ENCODE data around the gene PAGR1. TPM values are rescaled to one million over a fixed set of nuclear protein-coding genes. Genes with fewer than 3 reads are reported as not detected.

The PAGR1 gene
- total and polyA plus RNA-seq, 10 of the 15 experiments (the other 5 are each of a cell fraction or from before 2014, with no cell fraction given): 1.1 to 57.7 (median 23.4) TPM

DNA sequence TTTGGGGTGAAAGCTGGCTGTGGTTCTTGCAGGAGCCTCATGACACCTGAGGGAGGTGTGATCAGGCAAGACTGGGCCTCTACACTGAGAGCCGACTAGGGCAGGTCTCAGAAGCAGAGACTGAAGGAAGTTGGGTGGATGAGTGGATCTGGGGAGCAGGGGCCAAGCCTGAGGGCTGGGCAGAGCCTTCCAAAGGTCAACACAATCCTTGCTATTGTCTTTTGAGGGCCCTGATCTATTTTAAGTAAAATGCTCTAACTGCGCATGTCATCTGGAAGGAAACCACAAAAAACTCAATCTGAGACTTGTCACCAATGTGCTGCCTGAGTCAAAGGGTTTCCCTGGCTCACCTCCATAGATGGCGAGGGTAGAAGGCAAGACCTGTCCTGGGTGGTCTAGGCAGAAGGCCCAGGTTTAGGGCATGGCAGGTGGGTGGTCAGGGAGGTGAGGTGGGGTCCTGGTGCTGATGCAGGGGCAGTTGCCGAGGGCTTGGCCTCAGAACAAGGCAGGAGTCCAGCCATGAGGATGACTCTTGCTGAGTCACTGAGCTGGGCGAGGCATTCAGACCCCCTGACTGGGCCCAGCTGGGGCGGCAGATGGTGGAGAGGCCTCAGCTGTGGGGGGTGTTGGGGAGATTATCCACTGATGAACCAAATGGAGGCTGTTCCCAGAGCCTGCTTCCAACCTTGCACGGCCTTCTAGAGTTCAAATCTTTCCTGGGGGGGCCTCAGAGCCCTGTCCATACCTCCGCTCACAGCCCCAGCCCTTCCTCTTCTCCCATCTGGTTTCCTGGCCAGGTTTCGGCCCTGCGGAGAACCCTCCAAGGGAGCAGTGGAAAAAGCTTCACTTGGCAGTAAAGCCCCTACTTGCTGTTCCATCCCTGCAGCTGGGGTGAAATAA, 9.4 kb downstream of the PAGR1 start:
- Histone ChIP-seq H2AFZ (ENCODE audit: control insufficient read depth, low read depth, low read length) (no peak overlapping the region; the same call in 1 of the 2 replicates), H3K27ac (ENCODE audit: control insufficient read depth, insufficient read depth) (peak overlapping the region; percentile 16), H3K79me2 (ENCODE audit: control insufficient read depth, insufficient read depth, low read length) (peaks cover 46% of the 10 kb centered on the region), H4K20me1 (ENCODE audit: control insufficient read depth, insufficient read depth) (0 out of 2 replicates have a peak, but pooled peaks cover 3% of the 10 kb centered on the region), H3K9ac (ENCODE audit: control insufficient read depth, insufficient read depth, low read length) (peak overlapping the region; percentile 46; the same call in 1 of the 2 replicates), H3K27me3 (replicated peaks in 1 of 2; ENCODE audit: control insufficient read depth in 2 of 2, insufficient read depth in 2 of 2, low read length in 1 of 2) (no peaks in the 10 kb centered on the region), H3K4me3 (no peak overlapping the region), H3K36me3 (ENCODE audit: control insufficient read depth in 2 of 2, insufficient read depth in 2 of 2, low read length in 1 of 2) (no peaks in the 10 kb centered on the region; a peak in 1 of 4 replicates), H3K9me3 (replicated peaks; ENCODE audit: control insufficient read depth, insufficient read depth, low read length) (no peaks in the 10 kb centered on the region), H3K4me1 (ENCODE audit: control insufficient read depth, insufficient read depth, low read length) (peaks cover 11% of the 10 kb centered on the region), H3K4me2 (ENCODE audit: control insufficient read depth, insufficient read depth) (peak overlapping the region; percentile 70)
- DNase-seq (ENCODE audit: low read depth, low spot score): no peak
- FAIRE-seq: peak; percentile 78
- in situ Hi-C loops (cut with MboI): no loop called here
- SMC1A ChIA-PET (ENCODE audit: uncharacterized antibody, unreplicated experiment): interaction anchor here (1.3 to 1.6 kb wide), 2 partner anchors 9 to 23 kb away, joined by 3 to 12 read pairs; partner anchors contain the start of gene PAGR1
- BruUV-seq (replicated peaks): no TSS peak
- CTCF ChIA-PET: interaction anchor here (0.9 to 6.4 kb wide), 2 partner anchors 17 to 22 kb away, joined by 3 to 55 read pairs; no protein-coding TSS in a partner anchor
- WGBS (ENCODE audit: insufficient coverage, insufficient replicate concordance, low lambda C conversion rate, missing lambda C conversion rate): 42% methylated on average over 10 of the region's 10 CpGs
- intact Hi-C loops (cut with micrococcal nuclease; ENCODE audit: unreplicated experiment): no loop called here
- POLR2A ChIA-PET: interaction anchor here (0.5 kb wide), 1 partner anchor 26 kb away, joined by 3 read pairs; no protein-coding TSS in a partner anchor
- RAD21 ChIA-PET (ENCODE audit: unreplicated experiment): interaction anchor here (0.6 to 1.4 kb wide), 4 partner anchors 13 to 23 kb away, joined by 3 to 4 read pairs (median 4); no protein-coding TSS in a partner anchor
- ATAC-seq: peak; percentile 56
- no peak for TF ChIP-seq ZNF384 (IDR thresholded peaks at IDR 0.05; ENCODE audit: borderline replicate concordance, low read depth, low read length)
- peak in 1 of 2 experiments; percentile 44; a peak in 1 of 4 replicates for TF ChIP-seq SRF (IDR thresholded peaks at IDR 0.05; ENCODE audit: low read depth in 2 of 2, low read length in 2 of 2)
- TF ChIP-seq RAD51 (IDR thresholded peaks at IDR 0.05): no peak
- TF ChIP-seq CBX5 (IDR thresholded peaks at IDR 0.05; ENCODE audit: low read depth): no peak
- no peak for TF ChIP-seq NFXL1 (IDR thresholded peaks at IDR 0.05; ENCODE audit: borderline replicate concordance)
- TF ChIP-seq, protein P1, sequence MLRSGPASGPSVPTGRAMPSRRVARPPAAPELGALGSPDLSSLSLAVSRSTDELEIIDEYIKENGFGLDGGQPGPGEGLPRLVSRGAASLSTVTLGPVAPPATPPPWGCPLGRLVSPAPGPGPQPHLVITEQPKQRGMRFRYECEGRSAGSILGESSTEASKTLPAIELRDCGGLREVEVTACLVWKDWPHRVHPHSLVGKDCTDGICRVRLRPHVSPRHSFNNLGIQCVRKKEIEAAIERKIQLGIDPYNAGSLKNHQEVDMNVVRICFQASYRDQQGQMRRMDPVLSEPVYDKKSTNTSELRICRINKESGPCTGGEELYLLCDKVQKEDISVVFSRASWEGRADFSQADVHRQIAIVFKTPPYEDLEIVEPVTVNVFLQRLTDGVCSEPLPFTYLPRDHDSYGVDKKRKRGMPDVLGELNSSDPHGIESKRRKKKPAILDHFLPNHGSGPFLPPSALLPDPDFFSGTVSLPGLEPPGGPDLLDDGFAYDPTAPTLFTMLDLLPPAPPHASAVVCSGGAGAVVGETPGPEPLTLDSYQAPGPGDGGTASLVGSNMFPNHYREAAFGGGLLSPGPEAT (IDR thresholded peaks at IDR 0.05; ENCODE audit: low read depth): no peak
- TF ChIP-seq, protein P2, sequence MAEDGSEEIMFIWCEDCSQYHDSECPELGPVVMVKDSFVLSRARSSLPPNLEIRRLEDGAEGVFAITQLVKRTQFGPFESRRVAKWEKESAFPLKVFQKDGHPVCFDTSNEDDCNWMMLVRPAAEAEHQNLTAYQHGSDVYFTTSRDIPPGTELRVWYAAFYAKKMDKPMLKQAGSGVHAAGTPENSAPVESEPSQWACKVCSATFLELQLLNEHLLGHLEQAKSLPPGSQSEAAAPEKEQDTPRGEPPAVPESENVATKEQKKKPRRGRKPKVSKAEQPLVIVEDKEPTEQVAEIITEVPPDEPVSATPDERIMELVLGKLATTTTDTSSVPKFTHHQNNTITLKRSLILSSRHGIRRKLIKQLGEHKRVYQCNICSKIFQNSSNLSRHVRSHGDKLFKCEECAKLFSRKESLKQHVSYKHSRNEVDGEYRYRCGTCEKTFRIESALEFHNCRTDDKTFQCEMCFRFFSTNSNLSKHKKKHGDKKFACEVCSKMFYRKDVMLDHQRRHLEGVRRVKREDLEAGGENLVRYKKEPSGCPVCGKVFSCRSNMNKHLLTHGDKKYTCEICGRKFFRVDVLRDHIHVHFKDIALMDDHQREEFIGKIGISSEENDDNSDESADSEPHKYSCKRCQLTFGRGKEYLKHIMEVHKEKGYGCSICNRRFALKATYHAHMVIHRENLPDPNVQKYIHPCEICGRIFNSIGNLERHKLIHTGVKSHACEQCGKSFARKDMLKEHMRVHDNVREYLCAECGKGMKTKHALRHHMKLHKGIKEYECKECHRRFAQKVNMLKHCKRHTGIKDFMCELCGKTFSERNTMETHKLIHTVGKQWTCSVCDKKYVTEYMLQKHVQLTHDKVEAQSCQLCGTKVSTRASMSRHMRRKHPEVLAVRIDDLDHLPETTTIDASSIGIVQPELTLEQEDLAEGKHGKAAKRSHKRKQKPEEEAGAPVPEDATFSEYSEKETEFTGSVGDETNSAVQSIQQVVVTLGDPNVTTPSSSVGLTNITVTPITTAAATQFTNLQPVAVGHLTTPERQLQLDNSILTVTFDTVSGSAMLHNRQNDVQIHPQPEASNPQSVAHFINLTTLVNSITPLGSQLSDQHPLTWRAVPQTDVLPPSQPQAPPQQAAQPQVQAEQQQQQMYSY (CRISPR knock-in tag; IDR thresholded peaks at IDR 0.05): no peak
- no peak for TF ChIP-seq ZSCAN29 (IDR thresholded peaks at IDR 0.05)
- TF ChIP-seq BRCA1 (IDR thresholded peaks at IDR 0.05; ENCODE audit: low read depth, low read length): no peak
- TF ChIP-seq HDAC6 (IDR thresholded peaks at IDR 0.05; ENCODE audit: unreplicated experiment): no peak
- TF ChIP-seq EED (IDR thresholded peaks at IDR 0.05; ENCODE audit: low read depth): no peak
- no peak for TF ChIP-seq HCFC1 (IDR thresholded peaks at IDR 0.05; ENCODE audit: low read length)
- TF ChIP-seq, protein P3, sequence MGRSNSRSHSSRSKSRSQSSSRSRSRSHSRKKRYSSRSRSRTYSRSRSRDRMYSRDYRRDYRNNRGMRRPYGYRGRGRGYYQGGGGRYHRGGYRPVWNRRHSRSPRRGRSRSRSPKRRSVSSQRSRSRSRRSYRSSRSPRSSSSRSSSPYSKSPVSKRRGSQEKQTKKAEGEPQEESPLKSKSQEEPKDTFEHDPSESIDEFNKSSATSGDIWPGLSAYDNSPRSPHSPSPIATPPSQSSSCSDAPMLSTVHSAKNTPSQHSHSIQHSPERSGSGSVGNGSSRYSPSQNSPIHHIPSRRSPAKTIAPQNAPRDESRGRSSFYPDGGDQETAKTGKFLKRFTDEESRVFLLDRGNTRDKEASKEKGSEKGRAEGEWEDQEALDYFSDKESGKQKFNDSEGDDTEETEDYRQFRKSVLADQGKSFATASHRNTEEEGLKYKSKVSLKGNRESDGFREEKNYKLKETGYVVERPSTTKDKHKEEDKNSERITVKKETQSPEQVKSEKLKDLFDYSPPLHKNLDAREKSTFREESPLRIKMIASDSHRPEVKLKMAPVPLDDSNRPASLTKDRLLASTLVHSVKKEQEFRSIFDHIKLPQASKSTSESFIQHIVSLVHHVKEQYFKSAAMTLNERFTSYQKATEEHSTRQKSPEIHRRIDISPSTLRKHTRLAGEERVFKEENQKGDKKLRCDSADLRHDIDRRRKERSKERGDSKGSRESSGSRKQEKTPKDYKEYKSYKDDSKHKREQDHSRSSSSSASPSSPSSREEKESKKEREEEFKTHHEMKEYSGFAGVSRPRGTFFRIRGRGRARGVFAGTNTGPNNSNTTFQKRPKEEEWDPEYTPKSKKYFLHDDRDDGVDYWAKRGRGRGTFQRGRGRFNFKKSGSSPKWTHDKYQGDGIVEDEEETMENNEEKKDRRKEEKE (IDR thresholded peaks at IDR 0.05): no peak
- TF ChIP-seq JUNB (IDR thresholded peaks at IDR 0.05): peak; percentile 66
- TF ChIP-seq HDGF (IDR thresholded peaks at IDR 0.05): 0 out of 2 replicates have a peak, but pooled peaks have one; percentile 29
